Fibroblast of the aortic adventitia (primary cell): ENCODE results near the gene KXD1. TPM values are rescaled to one million over a fixed set of nuclear protein-coding genes. Genes with fewer than 3 reads are reported as not detected.

ENCODE experiments used
- DNase-seq: peaks from one replicate; pipeline ENCODE4 v3.0.0-alpha.2; 2010; ENCODE audit warnings: low read depth
- H3K4me3 ChIP-seq: 2 replicates; pipeline ENCODE4 v1.5.1; 2011; ENCODE audit warnings: low read depth, mild to moderate bottlenecking, control low read depth, low read length, moderate library complexity
- CTCF ChIP-seq: IDR thresholded peaks from 2 replicates; pipeline ENCODE4 v1.5.1; 2011; ENCODE audit warnings: mild to moderate bottlenecking, low read length, control low read depth, inconsistent platforms; ENCODE audit not compliant: insufficient read depth
- total RNA-seq: library from RNA; depleted of rRNA; stranded (reverse); fragments of >200 nt; gene quantifications from 2 replicates; pipeline ENCODE4 v1.2.3, GENCODE V29; 2012; ENCODE audit warnings: low replicate concordance

Gene KXD1
- total RNA-seq, 1 donor = 109 TPM

- peak; percentile 71 for DNase-seq
- no peak overlapping the region for H3K4me3 ChIP-seq
- no peak for TF ChIP-seq CTCF
These were observed 4.4 kb downstream of the KXD1 start for GRCh38 chr19:18562086-18562485.

- TF ChIP-seq CTCF = no peak
- H3K4me3 ChIP-seq = no peak overlapping the region
- no peak for DNase-seq
These were observed 9.3 kb downstream of the KXD1 start for GRCh38 chr19:18566953-18567352.

GRCh38 chr19:18568367-18568766, 10.7 kb downstream of the KXD1 start:
- H3K4me3 ChIP-seq = no peak overlapping the region
- DNase-seq = no peak
- no peak for TF ChIP-seq CTCF

- no peak for TF ChIP-seq CTCF
- DNase-seq = peak; percentile 95
- peak within 1 kb of the TSS; percentile 79 for H3K4me3 ChIP-seq
These were observed 14.1 kb downstream of the KXD1 start, which contains the start of gene UBA52 for GRCh38 chr19:18571564-18572344. Gene UBA52 (plus strand): TSS chr19:18571857. CDS start chr19:18573301, 1,444 bp downstream.

GRCh38 chr19:18574691-18575291, 17.1 kb downstream of the KXD1 start:
- no peak for DNase-seq
- H3K4me3 ChIP-seq = no peak overlapping the region
- TF ChIP-seq CTCF = no peak

GRCh38 chr19:18576383-18576782, 18.7 kb downstream of the KXD1 start:
- H3K4me3 ChIP-seq = no peak overlapping the region
- TF ChIP-seq CTCF = no peak
- no peak for DNase-seq
